GM08714 (cell line): ENCODE measurements around the gene SETBP1.

Source experiments
- H3K4me3 ChIP-seq: fragments of 200-500 bp; sonication (Bioruptor generic); 2 replicates; pipeline ENCODE4 v1.5.1; 2014; ENCODE audit warnings: mild to moderate bottlenecking, low read length, inconsistent platforms
- ZNF274 ChIP-seq: IDR thresholded peaks from 2 replicates; pipeline ENCODE4 v1.6.1; 2012; ENCODE audit warnings: mild to moderate bottlenecking, low read depth, low read length

SETBP1 gene

GRCh38 chr18:44901283-44901682 is 220.6 kb downstream of the SETBP1 start:
- no peak overlapping the region for H3K4me3 ChIP-seq
- no peak for TF ChIP-seq ZNF274

DNA sequence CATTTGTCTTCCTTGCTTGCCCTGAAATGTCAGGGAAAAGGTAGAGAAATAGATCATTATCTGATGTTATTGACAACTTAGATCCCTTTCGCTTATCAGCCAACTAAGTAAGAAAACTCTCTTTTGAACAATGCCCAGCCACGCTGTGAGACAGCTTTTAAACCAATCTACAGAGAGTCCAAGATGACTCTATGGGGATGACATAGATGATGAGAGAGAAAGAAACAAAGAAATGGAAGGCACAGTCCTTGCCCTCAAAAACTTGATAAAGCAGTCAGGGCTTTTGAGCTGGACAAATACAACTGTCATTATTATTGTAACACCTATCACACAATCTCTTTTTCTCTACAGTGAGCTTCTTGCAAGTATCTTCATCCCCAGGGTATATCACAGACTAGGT is 222.6 kb downstream of the SETBP1 start:
- no peak for TF ChIP-seq ZNF274
- no peak overlapping the region for H3K4me3 ChIP-seq

DNA sequence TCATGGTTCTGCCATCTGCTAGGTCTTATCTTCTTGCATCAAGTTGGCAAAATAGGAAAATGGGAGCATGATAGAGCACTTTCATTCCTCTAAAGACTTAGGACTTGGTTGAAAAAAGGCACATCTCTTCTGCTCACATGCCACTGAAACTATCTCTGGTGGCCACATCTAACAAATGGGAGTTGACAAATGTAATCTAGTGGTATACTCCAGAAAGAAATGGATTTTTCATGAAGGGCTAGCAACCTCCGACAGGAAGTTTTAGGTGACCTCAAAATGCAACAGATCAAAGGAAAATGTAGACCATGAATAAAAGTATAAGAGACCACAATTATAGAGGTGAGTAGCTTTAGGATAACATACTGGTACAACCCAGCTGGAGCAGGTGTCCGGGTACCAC is 224.1 kb downstream of the SETBP1 start:
- no peak overlapping the region for H3K4me3 ChIP-seq
- TF ChIP-seq ZNF274 = no peak

DNA sequence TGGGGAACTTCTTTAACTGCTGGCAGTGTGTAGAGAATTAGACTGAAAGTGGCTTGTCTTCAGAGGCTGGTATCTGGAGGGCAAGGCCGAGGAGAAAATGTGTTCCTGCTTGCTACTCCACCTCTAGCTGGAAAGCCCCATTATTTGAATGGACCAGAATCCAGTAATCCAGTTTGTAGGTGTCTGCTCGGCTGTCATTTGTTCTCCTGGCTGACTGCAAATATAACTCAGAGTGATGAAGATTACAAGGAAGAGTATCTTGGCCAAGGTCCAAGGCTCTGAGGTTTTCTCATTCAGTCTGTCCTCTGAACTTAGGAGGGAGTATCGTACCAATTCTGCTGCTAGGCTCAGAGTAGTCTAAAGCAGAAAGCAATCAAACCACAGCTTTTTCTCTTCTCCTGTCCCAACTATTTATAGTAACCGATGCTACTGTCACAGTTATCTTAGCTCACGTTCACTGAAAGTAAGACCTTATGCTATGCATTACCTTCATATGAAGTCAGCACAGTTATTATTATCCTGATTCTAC is 228.6 kb downstream of the SETBP1 start:
- peak overlapping the region; percentile 32; the same call in 1 of the 2 replicates for H3K4me3 ChIP-seq
- TF ChIP-seq ZNF274 = no peak

DNA sequence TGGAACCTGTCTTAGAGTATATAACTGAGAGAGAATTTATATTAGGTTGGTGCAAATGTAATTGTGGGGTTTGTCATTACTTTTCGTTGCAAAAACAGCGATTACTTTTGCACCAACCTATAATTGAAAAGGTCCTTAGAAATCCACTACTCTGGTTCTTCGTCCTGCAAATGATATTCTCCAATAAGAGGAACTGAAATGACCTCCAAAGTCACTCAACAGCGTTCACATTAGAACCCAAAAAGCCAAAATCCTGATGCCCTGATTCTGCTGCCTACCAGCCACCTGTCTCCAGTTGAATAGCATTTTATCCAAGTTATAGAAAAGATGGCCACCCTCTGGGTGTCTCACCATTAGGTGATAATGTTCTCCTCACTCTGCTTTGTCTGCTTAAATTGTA is 230.6 kb downstream of the SETBP1 start:
- no peak for TF ChIP-seq ZNF274
- H3K4me3 ChIP-seq = no peak overlapping the region

GRCh38 chr18:44911773-44912172 is 231.1 kb downstream of the SETBP1 start:
- H3K4me3 ChIP-seq = no peak overlapping the region
- TF ChIP-seq ZNF274 = no peak

DNA sequence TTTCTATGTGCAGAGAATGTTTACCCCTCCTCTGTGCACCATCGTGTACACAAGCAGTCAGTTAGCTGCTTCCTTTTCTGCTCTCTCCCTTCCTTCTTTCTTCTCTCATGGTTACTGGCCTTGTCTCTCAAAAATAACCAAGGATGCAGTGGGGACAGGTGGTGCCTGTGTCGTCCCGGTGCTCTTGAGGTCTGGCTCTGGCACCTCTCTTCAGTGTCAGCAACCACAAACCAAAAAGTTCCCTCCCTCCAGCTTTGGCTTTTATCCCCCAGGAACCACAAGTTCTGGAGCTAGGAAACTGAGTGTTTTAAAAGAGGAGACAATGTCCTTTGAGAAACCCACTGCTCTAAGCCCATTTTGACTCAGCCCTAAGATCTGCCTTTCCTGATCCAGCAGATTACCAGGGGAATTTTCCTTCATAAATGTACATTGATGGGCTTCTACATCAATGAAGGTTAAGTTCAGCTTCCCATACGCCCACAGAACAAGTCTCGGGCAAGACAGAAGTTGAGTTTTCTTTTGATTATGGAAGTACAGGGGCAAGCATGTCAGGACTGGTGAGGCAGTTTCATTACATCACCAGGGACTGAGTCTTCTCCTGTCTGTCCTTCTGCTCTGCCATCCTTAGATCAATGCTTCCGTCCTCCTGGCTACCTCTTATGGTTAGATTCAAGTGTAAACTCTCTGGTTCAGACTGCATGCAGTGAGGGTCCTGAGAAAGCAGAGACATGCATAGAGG is 232.2 kb downstream of the SETBP1 start:
- TF ChIP-seq ZNF274 = no peak
- H3K4me3 ChIP-seq = no peak overlapping the region

DNA sequence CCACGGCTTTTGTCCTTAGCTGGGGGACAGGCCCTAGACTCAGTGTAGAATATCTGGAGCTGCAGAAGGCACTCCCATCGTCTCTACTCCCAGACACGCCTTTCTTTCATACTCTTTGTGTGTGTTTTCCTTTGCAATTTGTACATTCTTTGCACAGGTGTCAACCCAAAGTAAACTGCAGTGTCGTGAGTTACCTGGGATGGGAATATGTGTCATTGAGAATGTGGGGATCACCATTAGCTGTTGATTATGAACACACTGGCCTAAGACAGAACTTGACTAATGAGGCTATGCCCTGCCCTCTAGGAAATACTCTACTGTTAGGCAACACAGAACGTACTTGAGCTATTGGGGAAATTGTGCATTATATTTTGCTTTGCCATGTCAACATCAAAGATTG is 233.3 kb downstream of the SETBP1 start:
- no peak for TF ChIP-seq ZNF274

GRCh38 chr18:44915213-44915612 is 234.5 kb downstream of the SETBP1 start:
- no peak for TF ChIP-seq ZNF274
- H3K4me3 ChIP-seq = no peak overlapping the region

More for the DNA sequence above, 233.3 kb downstream of the SETBP1 start:
- H3K4me3 ChIP-seq = no peak overlapping the region

GRCh38 chr18:44915661-44916060 is 235.0 kb downstream of the SETBP1 start:
- no peak for TF ChIP-seq ZNF274
- H3K4me3 ChIP-seq = no peak overlapping the region

DNA sequence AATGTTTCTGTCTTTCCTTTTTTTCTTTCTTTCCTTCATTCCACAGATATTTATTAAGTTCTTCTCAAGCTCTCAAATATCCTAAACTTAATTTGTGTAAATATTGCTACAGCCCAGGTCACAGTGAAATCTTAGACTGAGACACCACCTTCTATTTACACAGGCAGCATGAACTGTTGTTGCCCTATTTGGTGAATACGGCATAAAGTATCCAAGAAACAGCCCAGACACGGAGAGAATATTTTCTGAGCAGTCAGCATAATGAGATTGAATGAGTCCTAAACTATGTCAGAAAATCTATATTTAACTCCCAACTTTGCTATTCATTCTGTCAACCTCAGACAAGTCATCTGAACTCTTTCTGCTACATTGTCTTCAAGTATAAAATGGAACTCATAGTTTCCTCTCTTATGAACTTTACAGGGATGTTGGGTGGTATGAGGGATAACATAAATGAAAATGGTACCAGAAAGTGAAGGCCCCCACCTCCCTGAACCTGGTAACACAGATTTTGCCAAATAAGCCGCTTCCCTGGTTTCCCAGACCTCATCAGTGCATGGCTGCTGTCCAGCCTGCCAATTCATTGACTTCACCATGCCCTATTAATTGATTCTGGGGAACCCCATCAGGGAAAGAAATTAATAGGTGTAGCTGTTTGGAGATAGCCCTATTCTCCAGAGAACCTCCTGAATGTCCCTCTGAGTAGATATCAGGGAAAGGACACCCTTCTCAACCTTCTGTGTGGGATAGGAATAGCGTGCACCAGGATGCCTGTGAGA is 235.9 kb downstream of the SETBP1 start:
- no peak for TF ChIP-seq ZNF274

GRCh38 chr18:44917216-44918141 is 236.8 kb downstream of the SETBP1 start:
- H3K4me3 ChIP-seq = no peak overlapping the region
- TF ChIP-seq ZNF274 = no peak

More for the DNA sequence above, 235.9 kb downstream of the SETBP1 start:
- no peak overlapping the region for H3K4me3 ChIP-seq

GRCh38 chr18:44918142-44918476 is 237.4 kb downstream of the SETBP1 start:
- no peak overlapping the region for H3K4me3 ChIP-seq
- no peak for TF ChIP-seq ZNF274

DNA sequence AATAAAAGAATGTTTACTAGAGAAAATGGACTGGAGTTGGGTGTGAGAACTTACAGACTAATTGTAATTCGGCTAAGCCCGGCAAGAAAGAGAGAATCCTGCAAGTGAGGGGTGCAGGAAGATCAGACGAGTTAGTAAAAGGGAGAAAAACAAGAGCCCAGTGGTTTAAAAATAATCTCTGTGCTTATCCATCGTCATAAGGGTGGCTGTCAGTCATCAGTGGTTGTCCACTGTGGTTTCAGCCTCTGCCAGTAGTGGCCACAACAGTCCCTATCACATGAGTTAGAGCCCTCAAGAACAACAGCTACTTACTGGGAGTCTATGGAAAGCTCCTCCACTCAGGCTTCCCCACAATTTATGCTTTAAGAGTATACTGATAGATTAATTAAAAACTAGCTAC is 239.8 kb downstream of the SETBP1 start:
- TF ChIP-seq ZNF274 = no peak
- no peak overlapping the region for H3K4me3 ChIP-seq
